Measurements from ENCODE around the gene AGBL1.
"Not testable (repeated sequence)": the region's sequence is repeated elsewhere in the genome, so short reads cannot be mapped to it uniquely, and the experiment has no call there.

Gene AGBL1

GRCh38 chr15:86089422-86089821, 9.8 kb downstream of the AGBL1 start:
- no peak for DNase-seq

GRCh38 chr15:86101818-86102217, 22.1 kb downstream of the AGBL1 start:
- DNase-seq, result no peak

- no peak for DNase-seq
Observed at GRCh38 chr15:86103825-86104224, 24.2 kb downstream of the AGBL1 start.

GRCh38 chr15:86106306-86106705, 26.6 kb downstream of the AGBL1 start:
- DNase-seq, result no peak

GRCh38 chr15:86115145-86115801, 35.6 kb downstream of the AGBL1 start:
- DNase-seq, result no peak

GRCh38 chr15:86121568-86122225, 42.0 kb downstream of the AGBL1 start:
- DNase-seq, result no peak

GRCh38 chr15:86122691-86123391, 43.2 kb downstream of the AGBL1 start:
- DNase-seq, result not testable (repeated sequence)

- no peak for DNase-seq
Observed at GRCh38 chr15:86125775-86126174, 46.1 kb downstream of the AGBL1 start.

GRCh38 chr15:86127547-86127946, 47.9 kb downstream of the AGBL1 start:
- no peak for DNase-seq

- DNase-seq, result no peak
Observed at GRCh38 chr15:86135041-86135440, 55.4 kb downstream of the AGBL1 start.

- no peak for DNase-seq
Observed at GRCh38 chr15:86136861-86137260, 57.2 kb downstream of the AGBL1 start.

- DNase-seq, result no peak
Observed at GRCh38 chr15:86138798-86139197, 59.1 kb downstream of the AGBL1 start.

GRCh38 chr15:86139828-86140227, 60.2 kb downstream of the AGBL1 start:
- DNase-seq, result no peak

- no peak for DNase-seq
Observed at GRCh38 chr15:86154705-86155104, 75.0 kb downstream of the AGBL1 start.

- no peak for DNase-seq
Observed at GRCh38 chr15:86155551-86155950, 75.9 kb downstream of the AGBL1 start.

GRCh38 chr15:86157606-86158293, 78.1 kb downstream of the AGBL1 start:
- no peak for DNase-seq

GRCh38 chr15:86159468-86159867, 79.8 kb downstream of the AGBL1 start:
- DNase-seq, result no peak

- DNase-seq, result no peak
Observed at GRCh38 chr15:86161250-86161649, 81.6 kb downstream of the AGBL1 start.

GRCh38 chr15:86162172-86162591, 82.5 kb downstream of the AGBL1 start:
- no peak for DNase-seq

GRCh38 chr15:86162641-86163040, 83.0 kb downstream of the AGBL1 start:
- no peak for DNase-seq

GRCh38 chr15:86163816-86164215, 84.1 kb downstream of the AGBL1 start:
- no peak for DNase-seq

GRCh38 chr15:86164232-86164898, 84.7 kb downstream of the AGBL1 start:
- no peak for DNase-seq

Measured in 8988T (cell line).